HUES6 (cell line): Measurements from ENCODE around the gene OTOP3.
"Not testable (repeated sequence)": the region's sequence is repeated elsewhere in the genome, so short reads cannot be mapped to it uniquely, and the experiment has no call there.

Experiments used
- H3K27ac ChIP-seq: 2 replicates; pipeline ENCODE4 v1.7.0; 2013; ENCODE audit warnings: low read depth, mild to moderate bottlenecking, low read length, inconsistent platforms
- H3K27me3 ChIP-seq: 2 replicates; pipeline ENCODE4 v1.6.1; 2013; ENCODE audit warnings: low read length; ENCODE audit not compliant: control insufficient read depth, insufficient read depth
- H3K36me3 ChIP-seq: 2 replicates; pipeline ENCODE4 v1.6.1; 2013; ENCODE audit warnings: low read length; ENCODE audit not compliant: control insufficient read depth, insufficient read depth
- H3K4me1 ChIP-seq: 2 replicates; pipeline ENCODE4 v1.6.1; 2013; ENCODE audit warnings: low read length; ENCODE audit not compliant: control insufficient read depth, insufficient read depth
- H3K4me3 ChIP-seq: 2 replicates; pipeline ENCODE4 v1.5.1; 2013; ENCODE audit warnings: low read depth, low read length
- H3K9ac ChIP-seq: one replicate; pipeline ENCODE4 v1.6.1; 2013; ENCODE audit warnings: mild to moderate bottlenecking, low read length
- H3K9me3 ChIP-seq: 2 replicates; pipeline ENCODE4 v1.6.1; 2013; ENCODE audit warnings: low read depth, low read length; ENCODE audit not compliant: control insufficient read depth, insufficient read depth

Gene OTOP3

DNA sequence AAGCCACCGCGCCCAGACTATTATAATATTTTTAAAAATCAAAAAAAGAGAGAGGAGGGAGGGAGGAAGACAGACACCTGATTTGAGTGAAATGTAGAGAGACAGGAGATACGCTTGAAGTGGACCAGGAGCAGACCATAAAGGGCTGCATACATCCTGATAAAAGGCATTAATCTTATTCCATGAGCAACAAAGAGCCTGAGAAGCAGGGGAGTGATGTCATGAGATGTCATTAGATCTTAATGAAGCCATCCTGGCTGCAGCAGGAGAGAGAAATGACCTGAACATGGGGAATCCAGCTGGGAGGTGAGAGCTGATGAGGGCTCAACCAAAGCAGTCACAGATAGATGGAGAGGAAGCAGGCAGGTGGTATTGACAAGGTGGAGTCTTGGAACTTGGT is 42.1 kb downstream of the OTOP3 start:
- no peaks in the 10 kb centered on the region for H3K9me3 ChIP-seq
- no peak overlapping the region for H3K9ac ChIP-seq
- peaks cover 44% of the 10 kb centered on the region for H3K27me3 ChIP-seq

DNA sequence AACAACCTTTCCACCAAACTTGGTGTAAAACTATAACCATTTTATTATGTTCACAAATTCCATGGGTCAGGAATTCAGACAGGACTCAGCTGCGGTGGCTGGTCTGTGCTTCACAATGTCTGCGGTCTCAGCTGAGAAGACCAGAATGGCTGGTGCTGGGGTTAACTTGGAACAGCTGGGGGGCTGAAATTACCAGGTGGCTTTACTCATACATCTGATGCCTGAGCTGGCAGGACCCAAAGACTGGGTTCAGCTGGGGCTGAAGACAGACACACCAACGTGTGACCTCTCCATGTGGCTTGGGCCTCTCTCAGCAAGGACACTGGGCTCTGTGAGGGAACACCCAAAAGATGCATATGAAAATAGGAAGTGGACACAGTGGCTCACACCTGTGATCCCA is 42.5 kb downstream of the OTOP3 start:
- Histone ChIP-seq H3K4me1 (peaks cover 13% of the 10 kb centered on the region), H3K4me3 (no peak overlapping the region), H3K36me3 (no peaks in the 10 kb centered on the region), H3K27me3 (peaks cover 40% of the 10 kb centered on the region), H3K27ac (no peak overlapping the region), H3K9me3 (no peaks in the 10 kb centered on the region), H3K9ac (no peak overlapping the region)

More for the DNA sequence above, 42.1 kb downstream of the OTOP3 start:
- peaks cover 13% of the 10 kb centered on the region for H3K4me1 ChIP-seq
- H3K36me3 ChIP-seq, result no peaks in the 10 kb centered on the region
- H3K4me3 ChIP-seq, result no peak overlapping the region
- H3K27ac ChIP-seq, result no peak overlapping the region

DNA sequence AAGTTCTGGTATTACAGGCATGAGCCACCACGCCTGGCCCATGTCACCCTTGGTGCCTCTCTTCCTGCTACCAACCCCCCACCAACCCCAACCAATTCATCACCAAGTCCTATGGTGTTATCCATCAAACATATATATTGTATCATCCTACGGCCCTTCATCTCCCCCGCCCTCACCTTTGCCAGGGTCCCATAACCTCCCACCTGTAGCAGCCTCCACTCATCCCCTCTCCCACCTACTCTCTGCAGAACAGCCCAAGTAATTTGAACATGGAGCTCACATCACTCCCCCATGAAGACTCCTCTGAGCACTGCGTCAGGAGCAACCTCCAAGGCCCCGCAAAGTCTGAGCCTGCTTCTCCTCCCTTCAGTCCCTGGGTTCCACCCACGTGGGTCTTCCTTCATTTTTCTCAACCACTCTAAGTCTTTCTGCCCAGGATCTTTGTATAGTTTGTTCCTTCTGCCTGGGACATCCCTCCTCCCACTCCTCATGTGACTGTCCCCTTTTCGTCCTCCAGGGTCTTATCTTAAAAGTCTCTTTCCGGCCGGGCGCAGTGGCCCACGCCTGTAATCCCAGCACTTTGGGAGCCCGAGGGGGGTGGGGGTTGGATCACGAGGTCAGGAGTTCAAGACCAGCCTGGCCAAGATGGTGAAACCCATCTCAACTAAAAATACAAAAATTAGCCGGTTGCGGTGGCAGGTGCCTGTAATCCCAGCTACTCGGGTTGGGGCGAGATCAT is 43.9 kb downstream of the OTOP3 start:
- Histone ChIP-seq H3K27me3 (peaks cover 26% of the 10 kb centered on the region), H3K36me3 (no peaks in the 10 kb centered on the region), H3K27ac (no peak overlapping the region), H3K4me3 (no peak overlapping the region), H3K9ac (no peak overlapping the region), H3K9me3 (no peaks in the 10 kb centered on the region), H3K4me1 (peaks cover 16% of the 10 kb centered on the region)

DNA sequence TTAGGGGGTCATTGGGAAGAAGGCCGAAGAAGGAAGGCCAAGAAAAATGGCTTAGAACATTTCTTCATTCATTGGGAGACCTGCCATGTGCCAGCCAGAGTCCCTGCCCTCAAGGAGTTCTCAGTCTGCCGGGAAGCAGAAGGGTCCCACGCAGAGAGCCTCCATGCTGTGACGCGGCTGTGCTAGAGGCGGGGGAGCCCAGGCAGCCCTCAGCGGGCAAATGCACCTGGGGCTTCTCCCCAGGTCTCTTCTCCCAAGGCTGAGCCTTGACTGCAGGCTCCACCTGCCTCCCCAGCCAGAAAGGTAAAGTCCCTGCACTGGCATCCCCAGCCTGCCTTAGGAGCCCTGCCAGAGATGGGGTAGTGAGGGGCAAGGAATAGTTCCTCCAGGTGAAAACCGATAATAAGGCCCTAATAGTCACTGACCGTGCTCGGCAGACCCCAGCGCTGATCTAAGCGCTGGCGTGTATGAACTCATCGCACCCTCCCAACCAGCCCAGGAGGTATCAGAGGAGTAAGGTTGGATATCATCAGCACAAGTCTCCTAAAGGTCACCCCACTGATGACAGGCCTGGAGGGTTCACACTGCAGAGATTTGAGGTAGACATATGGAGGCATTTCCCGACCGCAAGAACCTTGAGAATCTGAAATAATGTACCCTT is 45.8 kb downstream of the OTOP3 start:
- H3K9me3 ChIP-seq, result no peaks in the 10 kb centered on the region
- H3K27ac ChIP-seq, result peak overlapping the region; percentile 54; the same call in 1 of the 2 replicates
- H3K36me3 ChIP-seq, result no peaks in the 10 kb centered on the region
- H3K27me3 ChIP-seq, result peaks cover 10% of the 10 kb centered on the region; the same call in 1 of the 2 replicates
- peak overlapping the region; percentile 97 for H3K4me3 ChIP-seq
- peaks cover 17% of the 10 kb centered on the region for H3K4me1 ChIP-seq
- peak overlapping the region; percentile 78 for H3K9ac ChIP-seq

DNA sequence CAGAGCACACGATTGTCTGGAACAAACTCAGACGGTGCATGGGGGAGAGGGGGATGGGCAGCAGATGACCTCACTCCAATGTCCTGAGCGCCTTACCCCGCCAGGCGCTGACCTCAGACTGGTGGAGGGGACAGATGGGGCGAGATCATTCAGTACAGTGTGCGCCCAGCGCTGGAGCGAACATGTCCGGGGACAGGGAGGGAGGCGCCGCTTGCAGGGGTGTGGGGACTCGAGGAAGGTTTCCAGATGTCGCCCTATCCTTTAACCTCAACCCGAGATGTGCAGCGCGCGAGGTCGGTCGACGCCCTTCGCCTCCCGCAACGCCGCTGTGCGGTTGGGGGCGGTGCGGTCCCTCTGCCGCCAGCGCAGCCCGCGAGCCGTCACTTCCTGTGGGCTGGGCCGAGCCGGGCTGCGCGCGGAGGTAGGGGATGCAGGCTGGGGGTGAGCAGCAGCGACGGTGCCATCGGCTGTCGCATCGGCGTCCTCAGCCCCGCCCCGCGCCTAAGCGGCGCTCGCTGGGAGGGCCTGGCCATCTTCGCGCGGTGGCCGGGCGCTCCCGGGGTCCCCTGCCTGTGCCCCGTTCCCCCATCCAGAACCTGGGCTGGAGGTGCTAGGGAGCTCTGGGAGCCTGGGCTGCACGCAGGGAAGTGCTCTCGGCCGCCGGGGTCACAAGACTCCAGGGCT is 46.4 kb downstream of the OTOP3 start:
- Histone ChIP-seq H3K27ac (peak overlapping the region; percentile 54; the same call in 1 of the 2 replicates), H3K9ac (peak overlapping the region; percentile 78)

DNA sequence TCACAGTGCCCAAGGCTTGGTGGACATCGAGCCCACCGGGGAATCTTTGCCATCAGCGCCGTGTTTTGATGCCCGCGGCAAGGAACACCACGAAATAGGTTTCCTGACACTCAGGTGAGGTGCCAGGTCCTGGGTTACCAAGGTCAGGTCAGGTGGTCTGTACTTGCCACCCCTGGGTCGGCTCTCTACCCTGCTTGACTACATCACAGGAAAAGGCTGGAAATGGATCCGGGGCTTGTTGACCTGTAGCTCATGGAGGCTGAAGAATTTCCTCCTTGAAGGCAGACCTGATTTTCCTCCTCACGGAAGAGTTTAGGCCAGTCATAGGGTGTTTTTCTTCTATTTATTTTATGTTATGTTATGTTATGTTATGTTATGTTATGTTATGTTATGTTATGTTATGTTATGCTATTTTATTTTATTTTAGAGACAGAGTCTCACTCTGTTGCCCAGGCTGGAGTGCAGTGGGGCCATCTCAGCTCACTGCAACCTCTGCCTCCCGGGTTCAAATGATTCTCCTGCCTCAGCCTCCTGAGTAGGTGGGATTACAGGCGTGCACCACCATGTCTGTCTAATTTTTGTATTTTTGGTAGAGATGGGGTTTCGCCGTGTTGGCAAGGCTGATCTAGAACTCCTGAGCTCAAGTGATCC is 47.1 kb downstream of the OTOP3 start:
- Histone ChIP-seq H3K4me3 (peak overlapping the region; percentile 97), H3K27ac (peak overlapping the region; percentile 54; the same call in 1 of the 2 replicates), H3K4me1 (peaks cover 21% of the 10 kb centered on the region), H3K9ac (peak overlapping the region; percentile 78)
- not testable (repeated sequence) for H3K27me3 ChIP-seq, H3K9me3 ChIP-seq, H3K36me3 ChIP-seq

More for the DNA sequence above, 46.4 kb downstream of the OTOP3 start:
- H3K4me1 ChIP-seq, result peaks cover 21% of the 10 kb centered on the region
- H3K36me3 ChIP-seq, result no peaks in the 10 kb centered on the region
- H3K9me3 ChIP-seq, result no peaks in the 10 kb centered on the region
- peaks cover 10% of the 10 kb centered on the region; the same call in 1 of the 2 replicates for H3K27me3 ChIP-seq
- peak overlapping the region; percentile 97 for H3K4me3 ChIP-seq

DNA sequence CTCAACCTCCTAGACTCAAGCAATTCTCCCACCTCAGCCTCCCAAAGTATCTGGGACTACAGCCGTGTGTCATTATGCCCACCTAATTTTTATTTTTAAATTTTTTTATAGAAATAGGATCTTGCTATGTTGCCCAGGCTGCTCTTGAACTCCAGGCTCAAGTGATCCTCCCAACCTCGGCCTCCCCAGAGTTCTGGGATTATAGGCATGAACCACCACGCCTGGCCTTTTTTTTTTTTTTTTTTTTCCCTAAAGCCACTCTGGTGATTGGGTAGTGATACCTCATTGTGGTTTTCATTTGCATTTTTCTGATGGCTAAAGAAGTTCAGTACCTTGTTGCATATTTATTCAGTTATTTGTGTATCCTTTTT is 50.5 kb downstream of the OTOP3 start:
- Histone ChIP-seq H3K27me3 (peaks cover 4% of the 10 kb centered on the region; the same call in 1 of the 2 replicates), H3K27ac (no peak overlapping the region)

DNA sequence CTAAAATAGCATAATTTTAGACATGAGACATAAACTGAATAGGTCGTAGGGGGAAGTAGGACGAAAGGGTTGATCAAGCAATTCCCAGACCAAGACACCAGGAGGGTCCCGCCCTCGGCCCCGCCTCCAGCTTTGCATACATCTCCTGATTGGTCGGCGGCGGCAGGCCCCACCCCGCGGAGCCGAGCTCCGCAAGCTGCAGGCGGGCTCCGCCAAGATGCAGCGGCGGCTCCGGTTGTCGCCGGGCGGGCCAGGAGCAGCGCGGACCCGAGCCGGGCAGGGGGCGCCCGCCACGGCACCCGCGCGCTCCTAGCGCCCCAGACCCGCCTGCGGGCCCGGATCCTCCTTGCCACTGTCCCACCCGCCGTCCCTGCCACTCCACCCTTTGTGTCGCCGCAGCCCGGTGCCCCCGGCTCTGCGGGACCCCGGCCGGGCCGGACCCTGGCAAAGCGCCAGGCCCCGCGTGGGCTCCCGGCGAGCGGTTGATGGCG is 51.8 kb downstream of the OTOP3 start, which contains the start of gene CDR2L:
Gene CDR2L (plus strand): TSS at position 215 of the 491 bp plus-strand sequence. CDS start 412 bp downstream, outside the sequence.
- Histone ChIP-seq H3K9ac (peak within 1 kb of the TSS; percentile 78), H3K4me3 (peak within 1 kb of the TSS; percentile 73), H3K27ac (peak within 1 kb of the TSS; percentile 32; the same call in 1 of the 2 replicates), H3K27me3 (no peaks in the 10 kb centered on the region), H3K4me1 (peaks cover 21% of the 10 kb centered on the region), H3K9me3 (no peaks in the 10 kb centered on the region), H3K36me3 (no peaks in the 10 kb centered on the region)

More for the DNA sequence above, 50.5 kb downstream of the OTOP3 start:
- H3K4me3 ChIP-seq, result no peak overlapping the region
- peaks cover 28% of the 10 kb centered on the region for H3K4me1 ChIP-seq
- no peaks in the 10 kb centered on the region for H3K36me3 ChIP-seq
- no peak overlapping the region for H3K9ac ChIP-seq
- no peaks in the 10 kb centered on the region for H3K9me3 ChIP-seq

DNA sequence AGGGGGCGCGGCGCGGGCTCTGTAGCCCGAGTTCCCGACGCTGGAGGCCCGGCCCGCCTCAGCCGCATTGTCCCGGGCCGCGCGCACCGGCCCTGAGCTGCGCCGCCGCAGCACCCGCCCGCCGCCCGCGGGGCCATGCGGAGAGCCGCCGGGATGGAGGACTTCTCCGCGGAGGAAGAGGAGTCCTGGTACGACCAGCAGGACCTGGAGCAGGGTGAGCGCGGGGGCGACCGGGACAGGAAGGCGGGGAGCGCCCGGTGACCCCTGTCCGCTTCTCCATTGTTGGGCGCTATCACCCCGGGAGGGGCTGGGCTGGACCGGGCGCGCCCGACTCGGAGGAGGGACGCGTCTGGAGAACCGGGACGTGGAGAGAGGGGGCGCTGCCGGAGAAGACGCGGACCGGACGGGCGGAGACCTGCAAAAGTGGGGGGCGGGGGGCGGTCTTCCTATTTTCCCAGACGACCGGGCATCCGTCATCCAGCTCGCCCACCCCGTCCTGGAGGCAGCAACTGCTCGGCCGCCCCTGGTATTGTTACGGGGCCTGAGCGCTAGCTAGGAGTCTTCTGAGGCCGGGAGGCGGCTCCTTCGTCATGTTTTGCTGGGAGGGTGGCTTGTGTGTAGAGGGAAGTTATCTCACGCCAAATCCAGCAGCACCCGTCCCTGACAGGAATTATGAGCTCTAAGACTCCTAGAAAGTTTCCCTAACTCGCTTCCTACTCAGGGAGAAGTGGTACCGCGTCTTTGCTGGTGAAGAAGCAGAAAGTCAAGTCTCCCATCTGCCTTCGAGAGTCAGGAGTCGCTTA is 52.4 kb downstream of the OTOP3 start:
- H3K27ac ChIP-seq, result no peak overlapping the region
- H3K36me3 ChIP-seq, result no peaks in the 10 kb centered on the region
- H3K4me1 ChIP-seq, result peaks cover 18% of the 10 kb centered on the region
- H3K9ac ChIP-seq, result peak overlapping the region; percentile 78
- H3K27me3 ChIP-seq, result no peaks in the 10 kb centered on the region
- peak overlapping the region; percentile 73 for H3K4me3 ChIP-seq
- no peaks in the 10 kb centered on the region for H3K9me3 ChIP-seq

DNA sequence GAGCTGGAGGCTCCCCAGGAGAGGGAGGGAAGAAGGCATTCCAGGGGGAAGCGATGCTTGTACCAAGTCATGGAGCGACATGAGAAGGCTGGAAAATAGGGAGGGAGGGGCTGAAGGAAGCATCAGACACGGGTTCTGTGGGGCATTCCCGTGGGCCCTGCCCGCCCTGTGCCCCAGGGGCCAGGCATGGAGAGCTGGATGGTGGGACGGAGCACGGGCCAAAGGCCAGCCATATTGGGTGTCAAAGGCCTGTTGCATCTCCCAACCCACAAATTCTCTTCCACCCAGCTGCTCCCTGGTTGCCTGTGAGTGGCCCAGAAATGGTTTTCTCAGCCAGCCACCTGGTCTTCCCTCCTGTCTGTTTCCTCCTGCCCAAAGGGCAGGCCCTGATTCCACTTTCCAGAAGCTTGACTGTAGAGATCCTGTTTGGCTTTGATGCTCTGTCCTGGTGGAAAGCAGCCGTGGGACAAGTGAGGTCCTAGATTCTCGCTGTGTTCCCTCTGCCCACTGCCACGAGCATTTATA is 54.9 kb downstream of the OTOP3 start:
- no peak overlapping the region for H3K27ac ChIP-seq
- H3K9ac ChIP-seq, result no peak overlapping the region
- no peak overlapping the region for H3K4me3 ChIP-seq
- H3K27me3 ChIP-seq, result no peaks in the 10 kb centered on the region
- peaks cover 14% of the 10 kb centered on the region for H3K4me1 ChIP-seq
- H3K36me3 ChIP-seq, result no peaks in the 10 kb centered on the region
- no peaks in the 10 kb centered on the region for H3K9me3 ChIP-seq
